Measurements from ENCODE around the gene SETD4.

Gene SETD4

GRCh38 chr21:36030581-36031189, 29.6 kb downstream of the SETD4 start:
- DNase-seq (ENCODE audit: low spot score): no peak
- TF ChIP-seq, protein P1, sequence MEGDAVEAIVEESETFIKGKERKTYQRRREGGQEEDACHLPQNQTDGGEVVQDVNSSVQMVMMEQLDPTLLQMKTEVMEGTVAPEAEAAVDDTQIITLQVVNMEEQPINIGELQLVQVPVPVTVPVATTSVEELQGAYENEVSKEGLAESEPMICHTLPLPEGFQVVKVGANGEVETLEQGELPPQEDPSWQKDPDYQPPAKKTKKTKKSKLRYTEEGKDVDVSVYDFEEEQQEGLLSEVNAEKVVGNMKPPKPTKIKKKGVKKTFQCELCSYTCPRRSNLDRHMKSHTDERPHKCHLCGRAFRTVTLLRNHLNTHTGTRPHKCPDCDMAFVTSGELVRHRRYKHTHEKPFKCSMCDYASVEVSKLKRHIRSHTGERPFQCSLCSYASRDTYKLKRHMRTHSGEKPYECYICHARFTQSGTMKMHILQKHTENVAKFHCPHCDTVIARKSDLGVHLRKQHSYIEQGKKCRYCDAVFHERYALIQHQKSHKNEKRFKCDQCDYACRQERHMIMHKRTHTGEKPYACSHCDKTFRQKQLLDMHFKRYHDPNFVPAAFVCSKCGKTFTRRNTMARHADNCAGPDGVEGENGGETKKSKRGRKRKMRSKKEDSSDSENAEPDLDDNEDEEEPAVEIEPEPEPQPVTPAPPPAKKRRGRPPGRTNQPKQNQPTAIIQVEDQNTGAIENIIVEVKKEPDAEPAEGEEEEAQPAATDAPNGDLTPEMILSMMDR (IDR thresholded peaks at IDR 0.05; ENCODE audit: borderline replicate concordance, control extremely low read depth, extremely low read depth, insufficient read depth, missing control alignments): no peak
- in situ Hi-C loops (cut with MboI; ENCODE audit: low sequenced_read_pairs, unreplicated experiment): no loop called here

GRCh38 chr21:36029309-36029708, 31.0 kb downstream of the SETD4 start:
- in situ Hi-C loops (cut with MboI; ENCODE audit: low sequenced_read_pairs, unreplicated experiment): no loop called here
- no peak for DNase-seq (ENCODE audit: low spot score)
- TF ChIP-seq, protein P1 (IDR thresholded peaks at IDR 0.05; ENCODE audit: borderline replicate concordance, control extremely low read depth, extremely low read depth, insufficient read depth, missing control alignments): no peak

DNA sequence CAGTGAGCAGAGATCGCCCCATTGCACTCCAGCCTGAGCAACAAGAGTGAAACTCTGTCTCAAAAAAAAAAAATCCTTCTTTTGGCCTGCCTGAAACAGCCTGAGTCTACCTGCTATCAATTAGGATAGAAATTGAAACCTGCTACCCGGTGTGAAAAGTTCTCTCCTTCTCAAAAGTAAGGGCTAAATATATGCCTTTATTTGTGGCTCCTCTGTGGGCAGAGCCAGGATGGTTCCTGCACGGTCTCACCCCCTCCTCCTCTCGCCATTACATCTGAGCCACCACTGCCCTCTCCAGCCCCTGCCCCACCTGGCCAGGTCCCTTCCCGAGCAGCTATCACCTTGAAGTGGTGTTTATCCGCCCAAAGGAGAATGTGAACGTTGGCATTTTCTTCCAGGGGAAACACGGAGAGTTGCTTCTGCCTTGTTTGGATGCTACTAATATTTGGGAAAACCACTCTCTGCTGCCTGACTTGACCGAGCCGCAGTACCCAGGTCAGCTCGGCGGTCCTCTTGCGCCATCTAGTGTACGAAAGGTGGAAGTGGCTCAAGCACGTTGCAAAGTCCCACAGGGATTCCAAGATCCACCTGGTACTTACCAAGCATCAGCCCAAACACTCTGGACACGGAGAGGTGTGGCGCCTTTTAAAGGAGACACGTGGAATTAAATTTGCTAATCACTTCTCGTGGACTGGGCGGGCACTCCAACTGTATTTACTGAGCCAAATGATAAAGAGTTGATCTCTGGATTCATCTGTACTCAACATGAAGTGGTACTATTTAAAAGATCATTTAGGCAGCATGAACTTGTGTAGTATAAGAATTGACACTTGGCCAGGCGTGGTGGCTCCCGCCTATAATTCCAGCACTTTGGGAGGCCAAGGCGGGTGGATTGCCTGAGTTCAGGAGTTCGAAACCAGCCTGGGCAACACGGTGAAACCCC, 31.9 kb downstream of the SETD4 start:
- in situ Hi-C loops (cut with MboI; ENCODE audit: low sequenced_read_pairs, unreplicated experiment): no loop called here
- TF ChIP-seq, protein P1 (IDR thresholded peaks at IDR 0.05; ENCODE audit: borderline replicate concordance, control extremely low read depth, extremely low read depth, insufficient read depth, missing control alignments): peak; percentile 94
- DNase-seq (ENCODE audit: low spot score): peak; percentile 86

DNA sequence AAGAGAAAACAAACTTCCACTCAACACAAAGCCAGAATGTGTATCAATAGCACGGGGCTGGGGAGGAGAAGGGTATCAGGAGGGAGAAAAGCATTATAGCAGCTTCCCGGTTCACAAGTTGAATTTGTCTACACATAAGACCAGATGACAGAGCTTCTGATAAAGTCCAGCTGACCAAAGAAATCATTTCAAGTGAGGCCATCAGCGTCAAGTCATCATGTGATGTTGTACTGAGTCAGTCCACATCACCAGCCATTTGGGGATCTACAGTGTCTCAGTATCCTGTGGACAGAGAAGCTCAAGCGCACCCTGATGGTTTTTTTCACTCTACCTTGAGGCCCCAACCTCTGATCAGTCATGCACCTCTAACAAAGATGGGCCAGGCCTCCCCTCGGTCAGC, 33.0 kb downstream of the SETD4 start:
- in situ Hi-C loops (cut with MboI; ENCODE audit: low sequenced_read_pairs, unreplicated experiment): no loop called here
- no peak for DNase-seq (ENCODE audit: low spot score)

GRCh38 chr21:36024782-36025181, 35.5 kb downstream of the SETD4 start:
- TF ChIP-seq, protein P1 (IDR thresholded peaks at IDR 0.05; ENCODE audit: borderline replicate concordance, control extremely low read depth, extremely low read depth, insufficient read depth, missing control alignments): no peak
- in situ Hi-C loops (cut with MboI; ENCODE audit: low sequenced_read_pairs, unreplicated experiment): no loop called here
- DNase-seq (ENCODE audit: low spot score): no peak

More for the DNA sequence above, 33.0 kb downstream of the SETD4 start:
- TF ChIP-seq, protein P1 (IDR thresholded peaks at IDR 0.05; ENCODE audit: borderline replicate concordance, control extremely low read depth, extremely low read depth, insufficient read depth, missing control alignments): no peak

DNA sequence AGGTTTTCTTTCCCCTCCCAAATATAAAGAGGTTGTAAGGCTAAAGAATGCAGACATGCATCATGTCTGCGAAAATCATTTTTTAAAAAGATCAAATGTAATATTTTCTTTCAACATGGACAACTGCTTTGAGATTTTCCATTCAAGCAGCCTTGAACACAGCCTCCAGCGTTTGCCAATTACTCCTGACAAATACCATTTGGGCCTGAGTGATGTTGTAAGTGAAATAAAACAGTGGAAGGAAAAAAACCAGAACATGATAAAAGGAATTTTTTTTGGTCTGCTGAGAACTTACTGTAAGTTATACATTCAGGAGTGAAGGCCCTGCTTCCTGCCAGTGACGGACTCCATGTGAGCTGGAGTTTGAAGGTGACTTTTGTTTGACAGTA, 37.2 kb downstream of the SETD4 start:
- in situ Hi-C loops (cut with MboI; ENCODE audit: low sequenced_read_pairs, unreplicated experiment): no loop called here
- no peak for DNase-seq (ENCODE audit: low spot score)
- TF ChIP-seq, protein P1 (IDR thresholded peaks at IDR 0.05; ENCODE audit: borderline replicate concordance, control extremely low read depth, extremely low read depth, insufficient read depth, missing control alignments): no peak
